Smooth muscle cell (in vitro differentiated cells): ENCODE measurements around the gene ATP2B2. TPM values are rescaled to one million over a fixed set of nuclear protein-coding genes. Genes with fewer than 3 reads are reported as not detected.

Source experiments
- DNase-seq: peaks from one replicate; lab custom pipeline; 2025; ENCODE audit not compliant: unreplicated experiment; lab: John Stamatoyannopoulos, UW
- H2AFZ ChIP-seq: fragments of 200-600 bp; sonication (generic); 2 replicates; pipeline ENCODE4 v1.6.0; 2016; ENCODE audit warnings: antibody characterized with exemption, low read depth, mild to moderate bottlenecking
- H3F3A ChIP-seq: fragments of 200-600 bp; sonication (generic); 2 replicates; pipeline ENCODE4 v1.6.0; 2017; ENCODE audit warnings: antibody characterized with exemption, low read depth
- H3K27ac ChIP-seq: fragments of 200-600 bp; sonication (generic); 2 replicates; pipeline ENCODE4 v1.5.1; 2016; ENCODE audit warnings: low read depth, mild to moderate bottlenecking
- H3K27me3 ChIP-seq: fragments of 200-600 bp; sonication (generic); 2 replicates; pipeline ENCODE4 v1.6.1; 2016; ENCODE audit warnings: low read depth, mild to moderate bottlenecking
- H3K36me3 ChIP-seq: fragments of 200-600 bp; sonication (generic); 2 replicates; pipeline ENCODE4 v1.5.1; 2016; ENCODE audit warnings: low read depth
- H3K4me1 ChIP-seq: fragments of 200-600 bp; sonication (generic); 2 replicates; pipeline ENCODE4 v1.5.1; 2016; ENCODE audit warnings: low read depth
- H3K4me2 ChIP-seq: fragments of 200-600 bp; sonication (generic); 2 replicates; pipeline ENCODE4 v1.6.0; 2016; ENCODE audit warnings: mild to moderate bottlenecking
- H3K4me3 ChIP-seq: fragments of 200-600 bp; sonication (generic); 2 replicates; pipeline ENCODE4 v1.5.1; 2016; ENCODE audit warnings: mild to moderate bottlenecking
- H3K79me2 ChIP-seq: fragments of 200-600 bp; sonication (generic); 2 replicates; pipeline ENCODE4 v1.6.0; 2016; ENCODE audit warnings: low read depth, mild to moderate bottlenecking
- H3K9ac ChIP-seq: fragments of 200-600 bp; sonication (generic); 2 replicates; pipeline ENCODE4 v1.6.0; 2016; ENCODE audit warnings: low read depth
- H3K9me3 ChIP-seq: fragments of 200-600 bp; sonication (generic); replicated peaks from 2 replicates; pipeline ENCODE4 v1.5.1; 2016; ENCODE audit warnings: low read depth
- H4K20me1 ChIP-seq: fragments of 200-600 bp; sonication (generic); 2 replicates; pipeline ENCODE4 v1.6.0; 2016; ENCODE audit warnings: low read depth
- CTCF ChIP-seq: fragments of 200-600 bp; sonication (generic); IDR thresholded peaks from 2 replicates; pipeline ENCODE4 v1.5.1; 2017; ENCODE audit warnings: borderline replicate concordance, mild to moderate bottlenecking, antibody characterized with exemption; ENCODE audit not compliant: insufficient read depth, poor library complexity, severe bottlenecking
- WGBS: methylation state at CpG from one replicate; pipeline ENCODE4 v1.1.7; 2016; ENCODE audit warnings: low lambda C conversion rate; 5-methylcytosine and 5-hydroxymethylcytosine counted together
- polyA plus RNA-seq: library from polyadenylated mRNA; unstranded; fragments of >200 nt; fragmentation: Nextera tagmentation; extraction: Ambion mirVana; gene quantifications from 2 replicates; pipeline ENCODE4 v1.2.1, GENCODE V29; 2016
- total RNA-seq: library from RNA; depleted of rRNA; stranded (reverse); fragments of >200 nt; gene quantifications from 2 replicates; pipeline ENCODE4 v1.2.3, GENCODE V29; 2014

The ATP2B2 gene
- total and polyA plus RNA-seq, 2 experiments from 2014 or later: not detected

GRCh38 chr3:10524799-10525301 is 19.5 kb upstream of the ATP2B2 start:
- Histone ChIP-seq H2AFZ (no peak overlapping the region), H3K79me2 (no peaks in the 10 kb centered on the region), H3K27ac (no peak overlapping the region), H3F3A (no peaks in the 10 kb centered on the region), H3K9ac (no peak overlapping the region), H3K4me3 (no peak overlapping the region), H3K27me3 (peaks cover 55% of the 10 kb centered on the region), H4K20me1 (no peaks in the 10 kb centered on the region), H3K4me2 (no peak overlapping the region), H3K36me3 (no peaks in the 10 kb centered on the region), H3K4me1 (no peaks in the 10 kb centered on the region), H3K9me3 (no peaks in the 10 kb centered on the region)
- no peak for TF ChIP-seq CTCF
- 89% methylated on average over 3 of the region's 3 CpGs for WGBS
- DNase-seq: no peak

GRCh38 chr3:10524270-10524669 is 18.9 kb upstream of the ATP2B2 start:
- DNase-seq: no peak
- no peak for TF ChIP-seq CTCF
- no peaks in the 10 kb centered on the region for H4K20me1 ChIP-seq
- no peak overlapping the region for H2AFZ ChIP-seq
- no peak overlapping the region for H3K4me3 ChIP-seq
- H3K27me3 ChIP-seq: peaks cover 55% of the 10 kb centered on the region
- no peak overlapping the region for H3K4me2 ChIP-seq
- no peak overlapping the region for H3K9ac ChIP-seq
- H3K4me1 ChIP-seq: no peaks in the 10 kb centered on the region
- 86% methylated on average over 7 of the region's 7 CpGs for WGBS
- H3K36me3 ChIP-seq: no peaks in the 10 kb centered on the region
- no peaks in the 10 kb centered on the region for H3F3A ChIP-seq
- no peaks in the 10 kb centered on the region for H3K9me3 ChIP-seq
- no peak overlapping the region for H3K27ac ChIP-seq
- H3K79me2 ChIP-seq: no peaks in the 10 kb centered on the region

- H3K4me1 ChIP-seq: no peaks in the 10 kb centered on the region
- H3K9me3 ChIP-seq: no peaks in the 10 kb centered on the region
- no peaks in the 10 kb centered on the region for H3K36me3 ChIP-seq
- no peaks in the 10 kb centered on the region for H3K79me2 ChIP-seq
- H3K9ac ChIP-seq: no peak overlapping the region
- H3K4me2 ChIP-seq: no peak overlapping the region
- no peaks in the 10 kb centered on the region for H3F3A ChIP-seq
- DNase-seq: no peak
- TF ChIP-seq CTCF: no peak
- H3K27me3 ChIP-seq: peaks cover 51% of the 10 kb centered on the region
- no peaks in the 10 kb centered on the region for H4K20me1 ChIP-seq
- 82% methylated on average over 5 of the region's 5 CpGs for WGBS
- no peak overlapping the region for H2AFZ ChIP-seq
- H3K27ac ChIP-seq: no peak overlapping the region
- H3K4me3 ChIP-seq: no peak overlapping the region
Measured at GRCh38 chr3:10523561-10523960, 18.2 kb upstream of the ATP2B2 start.

- Histone ChIP-seq H4K20me1 (no peaks in the 10 kb centered on the region), H3K36me3 (no peaks in the 10 kb centered on the region), H3K27ac (no peak overlapping the region), H3K4me2 (no peak overlapping the region), H3K4me1 (no peaks in the 10 kb centered on the region), H3K4me3 (no peak overlapping the region), H2AFZ (no peak overlapping the region), H3K79me2 (no peaks in the 10 kb centered on the region), H3K9me3 (no peaks in the 10 kb centered on the region), H3K27me3 (peaks cover 51% of the 10 kb centered on the region), H3K9ac (no peak overlapping the region), H3F3A (no peaks in the 10 kb centered on the region)
- TF ChIP-seq CTCF: no peak
- WGBS: 88% methylated on average over 3 of the region's 3 CpGs
- DNase-seq: no peak
Measured at GRCh38 chr3:10522646-10523303, 17.4 kb upstream of the ATP2B2 start.
